ENCODE results near the gene SLC8A2. TPM values are rescaled to one million over a fixed set of nuclear protein-coding genes. Genes with fewer than 3 reads are reported as not detected.

The SLC8A2 gene
- total RNA-seq, 4 donors from 2014 or later = not detected

- Histone ChIP-seq H3K4me3 (no peak overlapping the region), H3K27ac (no peak overlapping the region), H3K27me3 (no peaks in the 10 kb centered on the region), H3K36me3 (no peaks in the 10 kb centered on the region), H3K4me1 (peaks cover 20 to 26% of the 10 kb centered on the region in 2 donors), H3K9me3 (no peaks in the 10 kb centered on the region)
- no peak for TF ChIP-seq CTCF (IDR thresholded peaks at IDR 0.05 in 4 of 5, conservative IDR thresholded peaks at IDR 0.05 in 1 of 5)
- ATAC-seq = no peak
- no peak for DNase-seq
- intact Hi-C loops (cut with DNase I; ENCODE audit: low total_unique reads) (loop anchor here (5.0 to 10.0 kb wide), 2 partner anchors 243 to 916 kb away; partner anchors contain the start of genes CALM3 and INAFM1), in situ Hi-C loops (cut with MboI; ENCODE audit: low sequenced_read_pairs in 4 of 4) (loop anchor here (5.0 to 10.0 kb wide), 4 partner anchors 81 to 187 kb away; no protein-coding TSS in a partner anchor)
Measured at GRCh38 chr19:47518139-47518538, 46.4 kb upstream of the SLC8A2 start.

GRCh38 chr19:47514869-47515588 lies 43.3 kb upstream of the SLC8A2 start, which contains the start of gene NAPA:
TSS of gene NAPA (minus strand) at chr19:47515063. CDS start at chr19:47514940, 123 bp downstream.
- TF ChIP-seq CTCF (IDR thresholded peaks at IDR 0.05 in 4 of 5, conservative IDR thresholded peaks at IDR 0.05 in 1 of 5) (no peak), POLR2A (IDR thresholded peaks at IDR 0.05) (peak; percentile 99 to 100)
- Histone ChIP-seq H3K4me1 (peaks cover 43 to 48% of the 10 kb centered on the region in 2 donors), H3K36me3 (no peaks in the 10 kb centered on the region), H3K27ac (peak within 1 kb of the TSS; percentile 96 to 100 (median 99)), H3K4me3 (peak within 1 kb of the TSS; percentile 83 to 98 (median 95)), H3K27me3 (no peaks in the 10 kb centered on the region), H3K9me3 (no peaks in the 10 kb centered on the region)
- DNase-seq (peak; percentile 100), ATAC-seq (peak; percentile 84 to 91)
- in situ Hi-C loops (cut with MboI; ENCODE audit: low sequenced_read_pairs in 4 of 4) (loop anchor here (5.0 to 10.0 kb wide), 4 partner anchors 78 to 190 kb away; no protein-coding TSS in a partner anchor), intact Hi-C loops (cut with DNase I; ENCODE audit: low total_unique reads) (loop anchor here (1.0 to 10.0 kb wide), 9 partner anchors 31 to 913 kb away; partner anchors contain the start of genes CALM3, INAFM1 and KPTN)

GRCh38 chr19:47514151-47514868 lies 42.6 kb upstream of the SLC8A2 start:
- H3K4me3 ChIP-seq = peak overlapping the region; percentile 83 to 98 (median 95)
- no peak for ATAC-seq
- peaks cover 51 to 55% of the 10 kb centered on the region in 2 donors for H3K4me1 ChIP-seq
- in situ Hi-C loops (cut with MboI; ENCODE audit: low sequenced_read_pairs in 4 of 4) (loop anchor here in 2 of 4 donors (10.0 kb wide), 2 partner anchors 180 to 190 kb away; no protein-coding TSS in a partner anchor), intact Hi-C loops (cut with DNase I; ENCODE audit: low total_unique reads) (loop anchor here (2.0 to 10.0 kb wide), 3 partner anchors 184 to 268 kb away; partner anchors contain the start of gene INAFM1)
- DNase-seq = no peak
- no peaks in the 10 kb centered on the region for H3K9me3 ChIP-seq
- TF ChIP-seq POLR2A (IDR thresholded peaks at IDR 0.05) = no peak
- TF ChIP-seq CTCF (IDR thresholded peaks at IDR 0.05 in 4 of 5, conservative IDR thresholded peaks at IDR 0.05 in 1 of 5) = no peak
- peak overlapping the region; percentile 96 to 100 (median 99) for H3K27ac ChIP-seq
- H3K36me3 ChIP-seq = no peaks in the 10 kb centered on the region
- H3K27me3 ChIP-seq = no peaks in the 10 kb centered on the region

DNA sequence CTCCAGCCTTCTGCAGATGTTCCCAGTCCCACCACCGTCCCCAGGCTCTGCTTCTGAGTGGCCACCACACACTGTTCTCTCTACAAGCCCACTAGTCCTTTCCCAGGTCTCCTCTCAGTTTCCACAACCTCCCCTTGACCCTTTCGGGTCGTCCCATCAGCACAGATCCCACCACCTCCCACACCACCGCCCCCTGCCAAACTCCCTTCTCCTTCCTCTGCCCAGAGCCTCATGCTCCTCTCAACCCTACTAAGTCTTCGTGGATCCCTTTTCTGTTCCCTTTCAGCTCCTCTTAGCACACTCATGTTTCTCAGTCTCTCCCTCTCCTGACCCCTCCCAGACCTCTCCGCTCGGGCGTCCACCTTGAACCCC lies 41.2 kb upstream of the SLC8A2 start:
- in situ Hi-C loops (cut with MboI; ENCODE audit: low sequenced_read_pairs in 4 of 4) = loop anchor here in 2 of 4 donors (10.0 kb wide), 2 partner anchors 182 to 192 kb away; no protein-coding TSS in a partner anchor
- no peaks in the 10 kb centered on the region for H3K36me3 ChIP-seq
- H3K4me1 ChIP-seq = peaks cover 63 to 69% of the 10 kb centered on the region in 2 donors
- H3K9me3 ChIP-seq = no peaks in the 10 kb centered on the region
- TF ChIP-seq POLR2A (IDR thresholded peaks at IDR 0.05) (no peak), CTCF (IDR thresholded peaks at IDR 0.05 in 4 of 5, conservative IDR thresholded peaks at IDR 0.05 in 1 of 5) (no peak)
- peak overlapping the region; percentile 96 to 100 (median 99) for H3K27ac ChIP-seq
- peak overlapping the region; percentile 83 to 98 (median 95) for H3K4me3 ChIP-seq
- intact Hi-C loops (cut with DNase I; ENCODE audit: low total_unique reads) = loop anchor here (5.0 to 10.0 kb wide), 2 partner anchors 238 to 269 kb away; partner anchors contain the start of gene INAFM1
- H3K27me3 ChIP-seq = no peaks in the 10 kb centered on the region
- DNase-seq (no peak), ATAC-seq (no peak)

Measured in gastrocnemius medialis (tissue), 4 donors.